ENCODE data around the gene PTCRA. TPM values are rescaled to one million over a fixed set of nuclear protein-coding genes. Genes with fewer than 3 reads are reported as not detected.

The PTCRA gene
- 0.53 TPM in 1 of 2 replicates, not detected in the other for total RNA-seq (ENCODE audit: low replicate concordance)

DNA sequence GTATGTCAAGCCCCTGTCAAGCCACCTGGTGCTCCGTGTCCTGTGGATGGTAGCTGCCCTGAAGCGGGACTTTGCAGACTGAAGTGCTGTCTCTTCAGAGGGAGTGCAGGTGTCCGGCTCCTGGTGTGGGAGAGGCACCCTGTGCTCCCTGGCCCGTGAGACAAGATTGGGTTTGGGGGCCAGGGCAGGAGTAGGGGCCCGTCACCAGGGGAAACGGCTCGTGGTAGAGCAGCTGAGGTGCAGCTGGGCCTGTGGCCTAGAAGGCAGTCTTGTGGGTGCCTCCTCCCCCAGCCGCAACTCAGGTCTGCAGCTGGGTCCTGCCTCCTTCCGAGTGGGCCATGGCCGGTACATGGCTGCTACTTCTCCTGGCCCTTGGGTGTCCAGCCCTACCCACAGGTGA lies at the start of gene PTCRA:
PTCRA (plus strand) TSS at position 322 of the 400 bp plus-strand sequence; CDS start at position 339, 17 bp downstream.

DNA sequence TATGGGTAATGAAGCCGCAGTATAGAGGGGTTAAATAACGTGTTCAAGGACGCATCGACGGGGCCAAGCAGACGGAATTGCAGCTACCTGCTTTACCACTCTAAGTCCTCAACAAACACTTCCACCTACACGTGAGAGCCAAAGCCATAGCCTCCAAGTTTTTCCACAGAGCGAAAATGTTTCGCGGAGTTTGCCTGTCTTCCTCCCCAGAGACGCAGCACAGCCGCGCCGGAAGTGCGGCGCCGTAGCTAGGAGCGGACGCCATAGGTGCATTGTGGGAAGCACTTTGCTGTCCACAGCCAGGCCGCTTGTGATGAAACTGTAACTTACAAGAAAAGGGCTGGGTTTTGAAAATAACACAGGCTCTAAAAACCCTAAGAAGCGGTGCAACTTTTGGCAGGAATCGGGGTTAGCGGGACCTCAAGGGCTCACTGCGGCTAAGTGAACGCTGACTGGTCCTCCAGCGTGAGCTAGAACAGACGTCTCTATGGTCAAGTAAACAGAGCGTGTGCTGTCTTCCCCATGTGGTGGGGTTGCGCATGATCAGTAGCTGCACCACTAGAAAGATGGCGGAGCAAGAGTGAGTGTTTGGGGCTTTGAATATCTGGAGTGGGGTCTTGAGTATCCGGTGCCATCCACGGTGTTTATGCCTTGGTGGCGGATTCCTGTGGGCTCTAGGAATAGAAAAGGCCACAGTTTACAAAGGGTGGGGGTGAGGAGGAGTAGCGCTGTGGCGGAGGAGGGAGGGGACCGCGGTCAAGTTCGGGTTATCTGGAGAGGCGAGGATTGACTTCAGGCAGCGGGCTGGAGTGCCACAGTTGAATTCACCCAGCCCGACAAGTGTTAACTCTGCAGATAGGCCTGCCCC lies 36.2 kb upstream of the PTCRA start, which contains the start of gene RPL7L1:
RPL7L1 (plus strand) TSS at position 245 of the 868 bp plus-strand sequence; CDS start at position 540, 295 bp downstream.

DNA sequence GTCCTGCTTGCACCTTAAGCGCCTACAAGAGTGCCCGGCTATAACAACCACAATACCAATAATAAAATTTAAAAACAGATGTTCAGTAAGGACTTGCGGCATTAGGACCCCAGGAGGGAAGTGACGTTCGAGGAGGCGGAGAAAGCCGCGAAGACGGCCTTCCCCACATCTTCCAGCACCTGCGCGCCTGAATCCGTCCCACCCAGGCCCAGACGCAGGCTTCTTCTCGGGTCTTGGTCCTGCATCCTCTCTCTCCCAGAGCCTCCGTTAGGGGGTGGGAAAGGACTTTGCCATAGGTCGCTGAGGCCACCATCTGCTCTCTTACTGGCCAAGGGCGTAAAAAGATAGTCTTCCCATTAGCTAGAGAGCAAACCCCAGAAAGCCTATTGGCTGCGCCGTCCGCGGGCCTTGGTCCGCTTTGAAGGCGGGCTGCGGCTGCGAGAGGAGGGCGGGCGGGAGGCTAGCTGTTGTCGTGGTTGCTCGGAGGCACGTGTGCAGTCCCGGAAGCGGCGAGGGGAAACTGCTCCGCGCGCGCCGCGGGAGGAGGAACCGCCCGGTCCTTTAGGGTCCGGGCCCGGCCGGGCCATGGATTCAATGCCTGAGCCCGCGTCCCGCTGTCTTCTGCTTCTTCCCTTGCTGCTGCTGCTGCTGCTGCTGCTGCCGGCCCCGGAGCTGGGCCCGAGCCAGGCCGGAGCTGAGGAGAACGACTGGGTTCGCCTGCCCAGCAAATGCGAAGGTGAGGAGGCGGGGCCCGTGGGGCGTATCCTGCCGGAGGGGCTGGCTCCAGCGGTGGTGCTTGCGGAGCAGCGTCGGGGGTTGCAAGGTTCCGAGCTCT lies 13.3 kb downstream of the PTCRA start, which contains the start of gene CNPY3:
CNPY3 (plus strand) TSS at position 495 of the 835 bp plus-strand sequence; CDS start at position 586, 91 bp downstream.

DNA sequence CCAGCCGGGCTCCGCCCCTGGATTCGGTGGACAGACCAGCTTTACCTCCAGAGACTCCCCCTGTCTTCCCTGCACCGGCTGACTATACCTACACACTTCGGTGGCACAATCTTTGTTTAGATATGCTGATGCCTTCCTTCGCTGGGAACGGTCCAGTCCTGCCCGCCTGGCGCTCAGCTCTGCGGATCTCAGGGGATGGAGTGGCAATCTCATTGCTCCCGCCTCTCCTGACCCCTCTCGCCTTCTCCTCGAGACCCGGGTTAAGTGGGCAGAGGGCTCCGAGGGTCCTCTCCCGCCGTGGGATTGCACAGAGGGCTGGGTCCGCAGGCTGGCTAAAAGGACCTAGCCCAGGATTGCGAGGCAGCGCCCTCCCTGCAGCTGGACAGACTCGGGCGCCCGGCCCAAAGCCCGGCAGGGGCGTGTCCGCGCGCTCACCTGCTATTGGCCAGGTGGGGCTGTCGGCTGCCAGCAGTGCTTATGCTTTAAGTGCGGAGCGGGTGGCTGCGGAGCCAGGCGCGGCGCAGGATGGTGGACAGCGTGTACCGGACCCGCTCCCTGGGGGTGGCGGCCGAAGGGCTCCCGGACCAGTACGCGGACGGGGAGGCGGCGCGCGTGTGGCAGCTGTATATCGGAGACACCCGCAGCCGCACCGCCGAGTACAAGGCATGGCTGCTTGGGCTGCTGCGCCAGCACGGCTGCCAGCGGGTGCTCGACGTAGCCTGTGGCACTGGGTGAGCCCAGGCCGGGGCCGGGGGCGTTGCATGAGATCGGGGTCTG lies 44.6 kb downstream of the PTCRA start, which contains the start of gene GNMT:
GNMT (plus strand) TSS at position 512 of the 777 bp plus-strand sequence; CDS start at position 526, 14 bp downstream.

Other genes with a start within 250 kb of the PTCRA start
- gene PRPH2, start 193.5 kb upstream of the PTCRA start, total RNA-seq (ENCODE audit: low replicate concordance), result 0.30 and 2.2 TPM in 2 replicates
- gene TBCC, start 169.9 kb upstream of the PTCRA start, total RNA-seq (ENCODE audit: low replicate concordance), result 17.9 and 29.5 TPM in 2 replicates
- 3.4 and 4.6 TPM in 2 replicates for gene BICRAL, start 134.0 kb upstream of the PTCRA start, total RNA-seq (ENCODE audit: low replicate concordance)
- 43.6 and 81.3 TPM in 2 replicates for gene RPL7L1, start 36.4 kb upstream of the PTCRA start, total RNA-seq (ENCODE audit: low replicate concordance)
- gene CNPY3, start 13.4 kb downstream of the PTCRA start, total RNA-seq (ENCODE audit: low replicate concordance), result 26.1 and 29.8 TPM in 2 replicates
- 0.15 TPM in 1 of 2 replicates, not detected in the other for gene GNMT, start 44.7 kb downstream of the PTCRA start, total RNA-seq (ENCODE audit: low replicate concordance)
- 27.5 and 28.6 TPM in 2 replicates for gene PEX6, start 63.1 kb downstream of the PTCRA start, total RNA-seq (ENCODE audit: low replicate concordance)
- gene PPP2R5D, start 68.5 kb downstream of the PTCRA start, total RNA-seq (ENCODE audit: low replicate concordance), result 29.6 and 36.7 TPM in 2 replicates
- 56.5 and 67.0 TPM in 2 replicates for gene MEA1, start 97.9 kb downstream of the PTCRA start, total RNA-seq (ENCODE audit: low replicate concordance)
- 77.9 and 99.2 TPM in 2 replicates for gene KLHDC3, start 98.2 kb downstream of the PTCRA start, total RNA-seq (ENCODE audit: low replicate concordance)
- gene RRP36, start 105.6 kb downstream of the PTCRA start, total RNA-seq (ENCODE audit: low replicate concordance), result 28.5 and 67.1 TPM in 2 replicates
- gene CUL7, start 137.8 kb downstream of the PTCRA start, total RNA-seq (ENCODE audit: low replicate concordance), result 28.3 and 44.7 TPM in 2 replicates
- 17.6 and 19.8 TPM in 2 replicates for gene MRPL2, start 143.4 kb downstream of the PTCRA start, total RNA-seq (ENCODE audit: low replicate concordance)
- gene KLC4, start 143.6 kb downstream of the PTCRA start, total RNA-seq (ENCODE audit: low replicate concordance), result 15.2 and 23.5 TPM in 2 replicates
- gene PTK7, start 160.3 kb downstream of the PTCRA start, total RNA-seq (ENCODE audit: low replicate concordance), result 78.5 and 225 TPM in 2 replicates

All from smooth muscle cell of the coronary artery (primary cell).